ENCODE measurements around the gene PHRF1. TPM values are rescaled to one million over a fixed set of nuclear protein-coding genes. Genes with fewer than 3 reads are reported as not detected.

PHRF1 gene
- total and polyA plus RNA-seq, 2 of the 4 experiments (the other 2 are of a cell fraction) = 10.9 to 17.5 TPM

DNA sequence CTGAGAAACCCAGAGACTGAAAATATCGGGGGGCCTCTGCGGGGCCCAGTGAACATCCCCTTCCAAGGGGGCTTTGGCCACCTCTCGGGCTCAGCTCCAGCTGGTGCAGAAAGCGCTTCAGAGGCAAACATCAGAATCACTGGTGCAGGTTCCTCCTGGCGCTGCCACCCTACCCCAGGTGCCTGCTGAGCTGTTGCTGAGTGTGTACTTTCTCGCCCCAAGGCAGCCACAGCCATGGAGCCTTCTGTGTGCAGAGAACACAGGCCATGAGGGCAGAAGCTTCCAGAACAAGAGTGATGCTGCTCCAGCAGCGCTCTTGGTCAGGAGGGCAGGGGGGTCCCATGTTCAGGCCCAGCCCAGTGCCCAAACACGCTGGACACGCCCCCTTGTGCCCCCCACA, 67.1 kb downstream of the PHRF1 start:
- ChIA-PET CTCF (no interaction called here), POLR2A (ENCODE audit: unreplicated experiment) (no interaction called here)
- H3K23ac ChIP-seq (ENCODE audit: low read depth, low read length) = no peak overlapping the region
- H2BK120ac ChIP-seq (ENCODE audit: low read depth, low read length) = no peak overlapping the region
- DNase-seq (no peak), ATAC-seq (ENCODE audit: low read depth) (no peak)
- no peaks in the 10 kb centered on the region for H3K9me1 ChIP-seq (ENCODE audit: insufficient read depth, low read length)
- H3K56ac ChIP-seq (ENCODE audit: extremely low read depth, insufficient read depth, low read length) = no peak overlapping the region
- H2AK5ac ChIP-seq (ENCODE audit: low read depth, low read length) = no peak overlapping the region
- H3K4me3 ChIP-seq (ENCODE audit: insufficient read depth, low read depth, low read length) = no peak overlapping the region
- H2BK5ac ChIP-seq (ENCODE audit: low read depth, low read length, poor library complexity, severe bottlenecking) = no peak overlapping the region
- H2BK20ac ChIP-seq (ENCODE audit: low read depth, low read length) = no peak overlapping the region
- dilution Hi-C loops (cut with HindIII; ENCODE audit: low sequenced_read_pairs, unreplicated experiment) = no loop called here
- peaks cover 2% of the 10 kb centered on the region; the same call in 1 of the 2 replicates for H3K27me3 ChIP-seq (ENCODE audit: control insufficient read depth, insufficient read depth, low read length)
- BruUV-seq (replicated peaks) = no TSS peak
- H2AFZ ChIP-seq (replicated peaks; ENCODE audit: low read length, poor library complexity) = no peak overlapping the region
- H3K4me1 ChIP-seq (ENCODE audit: control insufficient read depth, insufficient read depth, low read length) = no peaks in the 10 kb centered on the region
- in situ Hi-C loops (cut with MboI; ENCODE audit: low sequenced_read_pairs) = no loop called here
- H4K5ac ChIP-seq (ENCODE audit: low read depth, low read length) = no peak overlapping the region
- WGBS, 2 experiments (ENCODE audit: extremely low coverage in 2 of 2, insufficient read length in 1 of 2) = 95% methylated on average over 6 of the region's 9 CpGs; no CpG with 5 or more reads in 1 of the 2 experiments
- peaks cover 15% of the 10 kb centered on the region for H4K20me1 ChIP-seq (ENCODE audit: insufficient read depth, low read length)
- H3K79me1 ChIP-seq (ENCODE audit: low read depth in 1 of 2, low read length in 2 of 2) = no peaks in the 10 kb centered on the region
- H3K9ac ChIP-seq (ENCODE audit: low read depth, low read length) = no peak overlapping the region
- no peak overlapping the region for H4K91ac ChIP-seq (ENCODE audit: insufficient read depth, low read depth, low read length)
- no peak overlapping the region for H3K4me2 ChIP-seq (ENCODE audit: low read depth, low read length)
- no peak overlapping the region for H3K4ac ChIP-seq (ENCODE audit: low read depth, low read length)
- no peak for TF ChIP-seq MAZ (IDR thresholded peaks at IDR 0.05; ENCODE audit: borderline replicate concordance, low read depth, low read length)
- TF ChIP-seq, protein P1, sequence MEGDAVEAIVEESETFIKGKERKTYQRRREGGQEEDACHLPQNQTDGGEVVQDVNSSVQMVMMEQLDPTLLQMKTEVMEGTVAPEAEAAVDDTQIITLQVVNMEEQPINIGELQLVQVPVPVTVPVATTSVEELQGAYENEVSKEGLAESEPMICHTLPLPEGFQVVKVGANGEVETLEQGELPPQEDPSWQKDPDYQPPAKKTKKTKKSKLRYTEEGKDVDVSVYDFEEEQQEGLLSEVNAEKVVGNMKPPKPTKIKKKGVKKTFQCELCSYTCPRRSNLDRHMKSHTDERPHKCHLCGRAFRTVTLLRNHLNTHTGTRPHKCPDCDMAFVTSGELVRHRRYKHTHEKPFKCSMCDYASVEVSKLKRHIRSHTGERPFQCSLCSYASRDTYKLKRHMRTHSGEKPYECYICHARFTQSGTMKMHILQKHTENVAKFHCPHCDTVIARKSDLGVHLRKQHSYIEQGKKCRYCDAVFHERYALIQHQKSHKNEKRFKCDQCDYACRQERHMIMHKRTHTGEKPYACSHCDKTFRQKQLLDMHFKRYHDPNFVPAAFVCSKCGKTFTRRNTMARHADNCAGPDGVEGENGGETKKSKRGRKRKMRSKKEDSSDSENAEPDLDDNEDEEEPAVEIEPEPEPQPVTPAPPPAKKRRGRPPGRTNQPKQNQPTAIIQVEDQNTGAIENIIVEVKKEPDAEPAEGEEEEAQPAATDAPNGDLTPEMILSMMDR (conservative IDR thresholded peaks at IDR 0.05; ENCODE audit: low read depth, low read length) = no peak
- TF ChIP-seq BHLHE40 (IDR thresholded peaks at IDR 0.05; ENCODE audit: low read depth, low read length) = no peak
- TF ChIP-seq, protein P2, sequence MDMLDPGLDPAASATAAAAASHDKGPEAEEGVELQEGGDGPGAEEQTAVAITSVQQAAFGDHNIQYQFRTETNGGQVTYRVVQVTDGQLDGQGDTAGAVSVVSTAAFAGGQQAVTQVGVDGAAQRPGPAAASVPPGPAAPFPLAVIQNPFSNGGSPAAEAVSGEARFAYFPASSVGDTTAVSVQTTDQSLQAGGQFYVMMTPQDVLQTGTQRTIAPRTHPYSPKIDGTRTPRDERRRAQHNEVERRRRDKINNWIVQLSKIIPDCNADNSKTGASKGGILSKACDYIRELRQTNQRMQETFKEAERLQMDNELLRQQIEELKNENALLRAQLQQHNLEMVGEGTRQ (IDR thresholded peaks at IDR 0.05; ENCODE audit: low read depth, low read length) = no peak
- TF ChIP-seq RCOR1 (IDR thresholded peaks at IDR 0.05; ENCODE audit: insufficient replicate concordance, low read length) = no peak
- no peak for TF ChIP-seq FOS (IDR thresholded peaks at IDR 0.05; ENCODE audit: low read depth, low read length)
- TF ChIP-seq POLR2A (IDR thresholded peaks at IDR 0.05; ENCODE audit: low read depth, low read length) = no peak
- TF ChIP-seq NFE2L2 (IDR thresholded peaks at IDR 0.05; ENCODE audit: low read depth, low read length) = no peak
- no peak for TF ChIP-seq MXI1 (IDR thresholded peaks at IDR 0.05; ENCODE audit: borderline replicate concordance, low read depth, low read length)
- TF ChIP-seq RAD21 (IDR thresholded peaks at IDR 0.05; ENCODE audit: low read length) = no peak
- TF ChIP-seq MAFK (IDR thresholded peaks at IDR 0.05; ENCODE audit: low read depth, low read length) = no peak
- TF ChIP-seq, protein P3, sequence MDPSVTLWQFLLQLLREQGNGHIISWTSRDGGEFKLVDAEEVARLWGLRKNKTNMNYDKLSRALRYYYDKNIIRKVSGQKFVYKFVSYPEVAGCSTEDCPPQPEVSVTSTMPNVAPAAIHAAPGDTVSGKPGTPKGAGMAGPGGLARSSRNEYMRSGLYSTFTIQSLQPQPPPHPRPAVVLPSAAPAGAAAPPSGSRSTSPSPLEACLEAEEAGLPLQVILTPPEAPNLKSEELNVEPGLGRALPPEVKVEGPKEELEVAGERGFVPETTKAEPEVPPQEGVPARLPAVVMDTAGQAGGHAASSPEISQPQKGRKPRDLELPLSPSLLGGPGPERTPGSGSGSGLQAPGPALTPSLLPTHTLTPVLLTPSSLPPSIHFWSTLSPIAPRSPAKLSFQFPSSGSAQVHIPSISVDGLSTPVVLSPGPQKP (IDR thresholded peaks at IDR 0.05; ENCODE audit: borderline replicate concordance, low read depth, low read length) = no peak
- TF ChIP-seq CHD1 (IDR thresholded peaks at IDR 0.05; ENCODE audit: low read depth, low read length) = no peak
- TF ChIP-seq CEBPB (IDR thresholded peaks at IDR 0.05; ENCODE audit: low read depth, low read length) = no peak
- no peak overlapping the region for H3K14ac ChIP-seq (replicated peaks; ENCODE audit: low read depth, low read length)
- H3K27ac ChIP-seq (ENCODE audit: insufficient read depth, low read length) = no peak overlapping the region
- no peak overlapping the region for H2AK9ac ChIP-seq (replicated peaks; ENCODE audit: low read depth, low read length, poor library complexity)
- no peak overlapping the region for H4K8ac ChIP-seq (ENCODE audit: low read depth in 2 of 2, low read length in 2 of 2)
- H3K18ac ChIP-seq (ENCODE audit: low read depth, low read length) = no peak overlapping the region
- intact Hi-C loops (cut with micrococcal nuclease) = no loop called here
- peaks cover 23% of the 10 kb centered on the region for H3K36me3 ChIP-seq (ENCODE audit: control insufficient read depth, insufficient read depth, low read length)
- no peak overlapping the region for H2BK15ac ChIP-seq (ENCODE audit: low read depth, low read length)
- no peaks in the 10 kb centered on the region for H3K9me3 ChIP-seq (ENCODE audit: control insufficient read depth, insufficient read depth, low read length)

Data from IMR-90 (cell line).